NCI-H146 treated with DMSO at 0.1 percent for 48 hours (cell line): ENCODE measurements around the gene ITPK1.

Source experiments
- DNase-seq: peaks from one replicate; lab custom pipeline; 2025; ENCODE audit not compliant: unreplicated experiment; lab: John Stamatoyannopoulos, UW

Gene ITPK1

GRCh38 chr14:92959189-92959531, 156.6 kb downstream of the ITPK1 start:
- DNase-seq: peak; percentile 11

DNA sequence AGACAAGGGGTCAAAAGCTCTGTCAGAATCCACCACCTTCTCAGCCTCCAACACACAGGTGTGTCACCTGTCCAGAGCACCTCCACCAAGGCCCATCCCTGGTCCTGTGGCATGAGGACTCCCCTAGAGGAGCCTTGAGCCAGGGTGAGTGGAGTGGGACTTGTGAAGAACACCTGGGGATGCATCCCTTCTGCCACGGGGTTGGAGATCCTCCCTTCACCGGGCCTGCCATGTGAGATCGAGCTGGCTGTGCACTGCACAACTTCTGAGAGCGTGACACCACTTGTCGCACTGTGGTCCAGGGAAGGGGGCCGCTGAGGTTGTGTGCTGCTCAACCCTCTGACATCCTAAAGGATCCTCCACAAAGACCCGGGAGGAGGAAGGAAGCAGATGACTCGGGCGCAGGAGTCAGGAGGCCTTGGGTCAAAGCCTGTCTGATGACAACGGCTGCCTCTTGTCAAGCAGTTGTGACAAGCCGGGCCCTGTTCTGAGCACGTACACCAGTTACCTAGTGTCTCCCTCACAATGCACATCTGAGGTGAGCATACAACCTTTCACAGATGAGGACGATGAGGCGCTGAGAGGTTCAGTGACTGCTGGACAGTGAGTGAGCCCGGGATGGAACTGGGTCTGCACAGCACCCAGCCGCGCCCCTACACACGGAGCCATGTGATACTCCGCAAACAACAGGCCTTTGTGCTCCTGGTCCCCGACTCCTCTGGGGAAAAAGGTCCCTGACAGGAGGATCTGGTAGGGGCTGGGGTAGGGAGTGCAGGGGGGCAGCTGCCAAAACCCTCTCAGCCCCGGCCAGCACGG, 157.1 kb downstream of the ITPK1 start:
- no peak for DNase-seq

DNA sequence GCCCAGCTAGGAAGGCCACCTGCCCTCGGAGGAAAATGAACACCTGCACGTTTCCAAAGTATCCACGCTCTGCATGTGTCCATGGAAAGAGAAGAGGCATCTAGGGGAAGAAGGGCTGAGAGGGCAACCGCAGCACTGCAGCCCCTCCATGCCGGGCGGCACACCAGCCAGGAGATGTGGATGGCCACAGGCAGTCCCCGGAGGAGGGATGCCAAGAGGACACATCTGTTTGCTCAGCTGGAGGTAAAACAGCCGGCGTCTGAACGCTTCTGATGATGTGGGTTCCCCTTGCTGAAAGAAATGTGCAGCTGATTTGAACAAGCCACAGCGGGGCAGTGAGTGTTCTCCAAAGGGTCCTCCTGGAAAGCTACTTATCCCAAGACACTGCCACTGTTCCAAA, 158.8 kb downstream of the ITPK1 start:
- DNase-seq: peak; percentile 73

DNA sequence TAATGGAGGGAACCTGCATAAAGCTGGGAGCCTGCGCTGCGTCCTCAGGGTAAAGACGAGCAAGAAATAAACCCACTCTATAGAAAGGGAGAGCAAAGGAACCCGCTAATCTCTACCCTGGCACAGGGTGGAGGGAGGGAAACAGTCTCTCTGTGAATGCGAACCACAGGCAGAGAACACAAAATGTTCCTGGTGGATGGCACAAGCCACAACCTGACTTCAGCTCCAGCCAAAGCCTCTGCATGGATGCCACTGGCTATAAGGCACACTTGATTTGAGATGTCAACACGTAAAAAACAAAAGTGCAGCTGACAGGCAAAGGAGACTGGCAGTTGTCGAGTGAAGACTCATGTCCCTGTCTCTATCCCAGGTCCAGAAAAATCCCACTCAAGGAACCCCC, 160.3 kb downstream of the ITPK1 start:
- DNase-seq: no peak

DNA sequence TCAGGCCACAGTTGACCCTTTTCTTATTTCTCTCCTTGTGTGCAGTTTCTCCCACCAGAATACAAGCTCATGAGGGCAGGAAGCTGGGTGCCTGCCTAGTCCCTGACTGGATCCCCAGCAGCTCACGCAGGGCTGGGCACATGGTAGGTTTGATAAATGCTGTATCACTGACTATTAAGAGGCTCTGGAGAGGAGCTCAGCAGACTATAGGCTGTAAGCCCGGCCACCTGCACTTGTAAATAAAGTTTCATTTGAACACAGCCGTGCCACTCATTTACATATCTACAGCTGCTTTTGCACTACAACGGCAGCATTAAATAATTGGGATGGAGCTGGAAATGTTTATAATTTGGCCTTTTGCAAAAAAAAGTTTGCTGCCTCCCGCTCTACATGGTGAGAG, 160.8 kb downstream of the ITPK1 start:
- DNase-seq: no peak

- no peak for DNase-seq
These were observed 162.2 kb downstream of the ITPK1 start for GRCh38 chr14:92953526-92953925.

DNA sequence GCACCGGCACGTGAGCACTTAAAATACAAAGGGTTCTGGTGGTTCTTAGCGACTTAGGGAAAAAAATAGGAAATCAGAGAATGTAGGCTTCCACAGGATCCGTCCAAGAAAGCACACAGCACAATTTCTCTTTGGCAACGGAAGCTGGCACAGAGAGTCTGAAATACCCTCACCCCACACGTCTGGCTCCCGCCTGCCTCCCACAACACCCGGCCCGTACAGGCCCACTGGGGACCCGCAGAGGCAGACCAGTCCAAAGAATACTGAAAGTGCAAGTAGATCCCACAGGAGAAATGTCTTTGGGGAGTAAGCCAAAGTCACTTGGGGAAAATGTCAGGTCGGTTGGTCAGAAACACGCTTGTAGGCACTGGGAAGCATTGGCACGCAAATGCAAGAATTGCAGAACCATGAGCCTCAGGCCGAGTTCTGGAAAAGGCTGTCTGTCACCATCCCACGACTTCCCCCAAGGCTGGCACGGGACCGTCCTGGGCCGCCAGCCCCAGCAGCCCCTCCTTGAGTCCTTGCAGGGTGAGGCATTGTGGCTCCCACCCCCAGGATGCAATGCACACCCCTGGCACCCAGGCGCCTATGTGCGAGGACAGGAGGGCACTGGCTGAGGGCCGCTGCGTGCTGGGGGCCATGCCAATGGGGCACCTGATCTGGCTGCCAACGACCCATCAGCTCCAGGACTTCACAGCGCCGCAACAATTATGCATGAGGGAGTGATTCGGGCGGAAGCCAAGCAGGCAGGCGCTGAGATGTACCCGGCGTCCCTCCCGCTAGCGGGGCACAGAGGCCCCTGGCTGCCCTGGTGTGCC, 163.0 kb downstream of the ITPK1 start:
- DNase-seq: no peak

DNA sequence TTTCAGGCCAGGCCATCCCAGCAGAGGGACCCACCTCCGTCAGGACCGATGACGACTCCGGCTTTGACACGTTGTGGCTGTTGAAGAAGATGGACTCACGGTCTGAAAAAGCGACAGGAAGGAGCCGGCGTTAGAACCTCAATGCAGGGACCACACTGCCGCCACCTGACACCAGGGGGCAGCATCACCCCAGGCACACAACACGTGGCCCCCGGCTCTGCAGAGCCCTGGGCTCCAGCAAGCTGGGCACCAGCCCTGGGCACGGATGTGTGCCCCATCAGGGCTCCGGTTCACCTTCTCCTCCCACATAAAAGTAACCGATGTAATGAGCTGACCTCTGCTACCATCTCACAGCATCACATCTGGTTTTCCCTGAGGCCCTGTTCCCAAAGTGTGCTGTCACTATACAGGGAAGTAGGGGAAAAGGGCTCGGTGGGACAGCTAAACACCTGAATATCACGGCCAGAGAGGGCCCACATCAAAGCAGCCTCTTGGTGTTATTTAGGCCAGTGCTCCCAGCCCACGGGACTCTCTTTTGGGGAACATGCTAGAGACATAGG, 163.7 kb downstream of the ITPK1 start:
- DNase-seq: no peak

DNA sequence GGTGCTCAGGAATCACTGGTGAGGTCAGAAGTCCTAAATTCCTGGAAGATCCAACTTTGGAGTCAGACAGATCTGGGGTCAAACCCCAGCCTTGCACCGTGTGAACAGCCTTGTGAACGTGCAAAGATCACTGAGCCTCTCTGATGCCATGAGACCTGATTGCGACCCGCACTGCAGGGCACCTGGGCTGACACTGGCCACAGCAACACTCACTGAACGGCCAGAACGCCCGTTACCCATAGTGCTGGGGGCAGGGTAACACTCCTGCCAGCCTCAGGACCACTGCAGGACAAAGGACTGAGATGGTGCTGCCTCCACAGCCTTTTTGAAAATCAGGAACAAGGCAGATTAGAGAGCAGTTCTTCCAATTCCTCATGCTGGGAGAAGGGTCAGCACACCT, 164.5 kb downstream of the ITPK1 start:
- DNase-seq: no peak

DNA sequence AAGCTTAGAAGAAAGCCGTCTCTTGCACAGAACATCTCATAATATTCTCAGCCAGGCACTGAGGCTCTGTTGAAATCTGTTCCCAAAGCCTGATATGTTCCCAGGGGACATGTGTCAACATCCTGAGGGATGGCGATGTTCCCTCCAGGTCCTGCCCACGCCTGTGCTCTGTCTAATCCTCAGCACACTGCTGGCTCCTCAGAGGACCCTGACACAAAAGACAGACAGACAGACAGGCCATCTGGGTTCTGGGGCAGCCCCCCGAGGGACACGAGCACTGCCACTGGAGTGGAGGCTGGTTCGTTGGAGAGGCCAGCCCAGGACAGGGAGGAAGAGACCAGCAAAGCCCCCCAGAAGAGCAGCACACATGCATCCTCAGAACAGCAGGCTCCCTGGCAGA, 165.0 kb downstream of the ITPK1 start:
- DNase-seq: no peak

GRCh38 chr14:92950193-92950540, 165.6 kb downstream of the ITPK1 start:
- no peak for DNase-seq

- no peak for DNase-seq
These were observed 166.1 kb downstream of the ITPK1 start for GRCh38 chr14:92949496-92950192.

- DNase-seq: no peak
These were observed 167.1 kb downstream of the ITPK1 start for GRCh38 chr14:92948647-92949046.

DNA sequence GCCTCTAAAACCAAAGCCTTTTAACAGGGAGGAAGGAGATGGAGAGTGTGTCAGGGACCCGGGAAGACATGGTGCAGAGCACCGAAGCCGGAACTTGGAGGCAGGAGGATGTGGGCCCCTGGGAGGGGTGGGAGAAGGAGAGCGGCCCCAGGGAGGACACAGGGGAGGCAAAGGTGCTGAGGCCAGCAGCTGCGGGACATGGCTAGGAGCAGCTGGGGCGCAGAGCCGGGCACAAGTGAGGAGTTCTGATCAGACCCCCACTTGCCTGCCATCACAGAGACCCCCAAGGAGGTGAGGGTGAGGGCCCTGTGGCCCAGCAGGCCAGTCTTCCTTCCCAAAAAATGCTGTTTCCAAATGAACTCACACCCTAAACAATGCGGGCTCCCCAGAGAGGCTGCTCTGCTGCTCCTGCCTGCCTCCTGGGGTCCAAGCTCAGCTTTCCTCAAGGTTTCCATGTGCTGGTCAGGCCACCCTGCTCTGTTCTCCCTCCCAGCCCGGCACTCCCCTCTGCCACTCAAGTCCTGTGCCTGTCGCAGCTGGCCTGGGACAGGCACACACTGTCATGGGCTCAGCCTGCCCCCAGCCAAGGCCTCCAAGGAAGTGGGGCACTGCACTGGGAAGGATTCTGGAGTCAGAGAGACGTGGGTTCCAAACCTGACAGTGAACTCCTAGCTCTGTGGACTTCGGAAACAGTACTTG, 168.7 kb downstream of the ITPK1 start:
- DNase-seq: no peak

- DNase-seq: no peak
These were observed 169.5 kb downstream of the ITPK1 start for GRCh38 chr14:92945959-92946846.

- DNase-seq: no peak
These were observed 170.2 kb downstream of the ITPK1 start for GRCh38 chr14:92945544-92945943.

DNA sequence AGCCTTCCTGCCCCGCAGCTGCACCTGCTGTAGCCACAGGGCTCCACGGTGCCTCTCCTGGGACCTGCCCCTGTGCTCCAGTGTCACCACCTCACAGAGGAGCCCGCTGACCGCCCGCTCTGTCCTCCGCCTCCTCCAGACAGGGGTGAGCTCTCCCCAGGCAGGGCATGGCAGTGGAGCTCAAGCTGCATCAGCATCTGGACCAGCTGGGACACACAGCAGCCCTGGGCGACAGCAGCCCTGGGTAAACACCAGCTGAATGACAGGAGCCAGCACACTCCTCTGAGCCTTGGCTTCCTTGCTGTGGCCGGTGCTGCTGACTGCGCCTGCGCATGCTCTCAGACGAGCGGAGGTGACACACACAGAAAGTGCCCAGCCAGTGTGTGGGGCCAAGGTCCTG, 170.7 kb downstream of the ITPK1 start:
- DNase-seq: no peak

- DNase-seq: no peak
These were observed 171.7 kb downstream of the ITPK1 start for GRCh38 chr14:92943855-92944570.

GRCh38 chr14:92942976-92943710, 172.6 kb downstream of the ITPK1 start:
- DNase-seq: no peak
